ENCODE results near the gene IL31.

The IL31 gene

DNA sequence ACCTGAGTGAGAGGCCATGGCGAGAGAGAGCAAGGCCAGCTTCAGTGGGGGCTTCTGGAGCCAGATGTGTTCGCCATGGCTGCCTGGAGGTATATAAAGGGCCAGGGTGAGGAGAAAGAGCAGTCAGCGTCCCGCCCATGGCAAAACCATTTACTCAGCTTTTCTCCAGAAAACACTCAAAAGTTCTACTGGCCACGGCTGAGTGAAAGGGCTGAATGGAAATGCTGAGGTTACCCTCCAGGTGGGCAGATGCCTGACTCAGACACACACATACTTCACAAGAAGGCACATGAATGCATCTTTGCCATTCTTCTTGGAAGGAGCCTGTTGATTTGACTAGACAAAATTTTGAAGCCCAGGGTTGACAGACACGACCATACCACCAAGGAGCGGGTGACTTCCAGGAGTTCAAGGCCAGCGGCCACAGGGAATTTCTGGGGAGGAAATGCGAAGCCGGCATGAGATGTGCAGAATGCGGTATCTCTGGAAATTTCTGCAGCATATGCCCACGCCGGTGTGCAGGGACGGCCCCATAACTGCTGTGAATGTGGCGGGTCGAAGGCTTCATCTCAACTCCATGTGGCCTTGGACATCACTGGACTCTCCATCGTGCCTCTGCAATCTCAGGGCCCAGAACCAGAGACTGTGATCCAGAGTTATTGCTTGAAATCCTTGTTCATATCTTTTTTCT, at the start of gene IL31:
TSS of gene IL31 (minus strand) at position 67 of the 691 bp plus-strand sequence. CDS start at position 18, 49 bp downstream.
- Histone ChIP-seq H3K79me2 (ENCODE audit: low read length) (no peaks in the 10 kb centered on the region), H4K20me1 (ENCODE audit: insufficient read depth, low read length) (no peaks in the 10 kb centered on the region), H3K27ac (ENCODE audit: low read length) (no peak within 1 kb of the TSS), H3K4me2 (ENCODE audit: low read length) (no peak within 1 kb of the TSS), H3K27me3 (ENCODE audit: low read depth, low read length) (peaks cover 10% of the 10 kb centered on the region; the same call in 1 of the 2 replicates), H3K4me1 (ENCODE audit: low read length) (no peaks in the 10 kb centered on the region), H3K9ac (ENCODE audit: low read length) (no peak within 1 kb of the TSS), H3K36me3 (replicated peaks; ENCODE audit: low read depth, low read length) (no peaks in the 10 kb centered on the region), H3K4me3 (ENCODE audit: low read length) (no peak within 1 kb of the TSS), H3K9me3 (ENCODE audit: insufficient read depth, low read length) (no peaks in the 10 kb centered on the region), H2AFZ (ENCODE audit: low read depth, low read length) (no peak within 1 kb of the TSS)
- TF ChIP-seq EZH2phosphoT487 (IDR thresholded peaks at IDR 0.05; ENCODE audit: low read depth) = no peak
- no peak for TF ChIP-seq CTCF (IDR thresholded peaks at IDR 0.05; ENCODE audit: low read depth, low read length)

GRCh38 chr12:122216445-122216844, 42.4 kb upstream of the IL31 start:
- H3K9ac ChIP-seq (ENCODE audit: low read length) = no peak overlapping the region

GRCh38 chr12:122215771-122216170, 41.8 kb upstream of the IL31 start:
- no peak overlapping the region for H2AFZ ChIP-seq (ENCODE audit: low read depth, low read length)
- H3K4me2 ChIP-seq (ENCODE audit: low read length) = no peak overlapping the region
- no peak overlapping the region for H3K4me3 ChIP-seq (ENCODE audit: low read length)
- TF ChIP-seq CTCF (IDR thresholded peaks at IDR 0.05; ENCODE audit: low read depth, low read length) (no peak), EZH2phosphoT487 (IDR thresholded peaks at IDR 0.05; ENCODE audit: low read depth) (no peak)
- H3K36me3 ChIP-seq (replicated peaks; ENCODE audit: low read depth, low read length) = peaks cover 59% of the 10 kb centered on the region
- no peaks in the 10 kb centered on the region for H3K27me3 ChIP-seq (ENCODE audit: low read depth, low read length)
- no peaks in the 10 kb centered on the region for H3K4me1 ChIP-seq (ENCODE audit: low read length)
- peaks cover 14% of the 10 kb centered on the region for H3K79me2 ChIP-seq (ENCODE audit: low read length)
- H4K20me1 ChIP-seq (ENCODE audit: insufficient read depth, low read length) = no peaks in the 10 kb centered on the region; the same call in 1 of the 2 replicates
- no peak overlapping the region for H3K27ac ChIP-seq (ENCODE audit: low read length)
- no peak overlapping the region for H3K9ac ChIP-seq (ENCODE audit: low read length)
- no peaks in the 10 kb centered on the region for H3K9me3 ChIP-seq (ENCODE audit: insufficient read depth, low read length)

More at GRCh38 chr12:122216445-122216844, 42.4 kb upstream of the IL31 start:
- no peak overlapping the region for H3K4me2 ChIP-seq (ENCODE audit: low read length)
- H3K4me1 ChIP-seq (ENCODE audit: low read length) = no peaks in the 10 kb centered on the region
- no peak overlapping the region for H3K4me3 ChIP-seq (ENCODE audit: low read length)
- no peaks in the 10 kb centered on the region for H3K27me3 ChIP-seq (ENCODE audit: low read depth, low read length)
- no peak overlapping the region for H3K27ac ChIP-seq (ENCODE audit: low read length)
- peaks cover 5% of the 10 kb centered on the region for H4K20me1 ChIP-seq (ENCODE audit: insufficient read depth, low read length)
- H3K79me2 ChIP-seq (ENCODE audit: low read length) = peaks cover 18% of the 10 kb centered on the region
- TF ChIP-seq CTCF (IDR thresholded peaks at IDR 0.05; ENCODE audit: low read depth, low read length) (no peak), EZH2phosphoT487 (IDR thresholded peaks at IDR 0.05; ENCODE audit: low read depth) (no peak)
- no peaks in the 10 kb centered on the region for H3K9me3 ChIP-seq (ENCODE audit: insufficient read depth, low read length)
- peaks cover 65% of the 10 kb centered on the region for H3K36me3 ChIP-seq (replicated peaks; ENCODE audit: low read depth, low read length)
- H2AFZ ChIP-seq (ENCODE audit: low read depth, low read length) = no peak overlapping the region

DNA sequence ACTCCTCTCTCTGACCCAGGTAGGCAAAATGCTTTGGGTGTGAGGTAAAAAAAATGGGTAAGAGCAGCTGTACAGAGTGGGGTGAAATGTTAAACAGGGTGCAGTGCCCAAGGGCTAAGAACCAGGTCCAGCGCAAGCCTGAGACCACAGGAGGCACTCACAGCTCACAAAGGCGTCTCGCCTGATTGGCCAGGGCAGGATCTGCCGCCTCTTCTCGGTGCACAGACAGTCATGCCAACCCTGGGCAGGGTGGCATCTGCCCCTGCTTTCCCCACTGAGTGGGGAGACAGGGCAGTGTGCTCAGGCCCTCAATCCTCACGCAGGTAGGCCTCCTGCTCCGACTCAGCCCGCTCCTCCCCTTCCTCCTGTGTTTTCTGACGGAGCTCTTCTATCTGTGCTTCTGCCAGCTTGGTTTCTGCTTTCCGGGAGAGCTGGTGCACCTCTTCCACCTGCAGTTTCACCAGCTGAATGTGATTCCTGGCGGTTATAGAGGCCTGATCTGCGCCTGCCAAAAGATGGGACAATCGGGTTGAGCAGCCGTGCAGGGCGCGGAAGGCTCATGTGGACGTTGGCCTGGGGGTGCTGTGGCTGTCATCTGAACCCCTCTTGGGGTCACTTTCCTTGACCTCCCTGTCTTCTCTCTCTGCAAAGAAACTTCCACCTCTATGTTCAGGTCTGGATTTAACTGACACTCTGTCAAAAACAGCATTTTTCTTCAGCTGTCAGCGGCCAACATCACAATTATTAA, 34.2 kb upstream of the IL31 start:
- Histone ChIP-seq H3K4me3 (ENCODE audit: low read length) (no peak overlapping the region), H3K27me3 (ENCODE audit: low read depth, low read length) (no peaks in the 10 kb centered on the region), H4K20me1 (ENCODE audit: insufficient read depth, low read length) (no peaks in the 10 kb centered on the region), H3K27ac (ENCODE audit: low read length) (no peak overlapping the region), H3K79me2 (ENCODE audit: low read length) (no peaks in the 10 kb centered on the region), H3K9ac (ENCODE audit: low read length) (no peak overlapping the region), H3K36me3 (replicated peaks; ENCODE audit: low read depth, low read length) (peaks cover 34% of the 10 kb centered on the region), H3K4me1 (ENCODE audit: low read length) (no peaks in the 10 kb centered on the region), H3K9me3 (ENCODE audit: insufficient read depth, low read length) (no peaks in the 10 kb centered on the region), H2AFZ (ENCODE audit: low read depth, low read length) (no peak overlapping the region), H3K4me2 (ENCODE audit: low read length) (no peak overlapping the region)
- TF ChIP-seq EZH2phosphoT487 (IDR thresholded peaks at IDR 0.05; ENCODE audit: low read depth) (no peak), CTCF (IDR thresholded peaks at IDR 0.05; ENCODE audit: low read depth, low read length) (no peak)

All from OCI-LY3 (cell line).